ENCODE measurements around the gene PTF1A. TPM values are rescaled to one million over a fixed set of nuclear protein-coding genes. Genes with fewer than 3 reads are reported as not detected.

Gene PTF1A, protein sequence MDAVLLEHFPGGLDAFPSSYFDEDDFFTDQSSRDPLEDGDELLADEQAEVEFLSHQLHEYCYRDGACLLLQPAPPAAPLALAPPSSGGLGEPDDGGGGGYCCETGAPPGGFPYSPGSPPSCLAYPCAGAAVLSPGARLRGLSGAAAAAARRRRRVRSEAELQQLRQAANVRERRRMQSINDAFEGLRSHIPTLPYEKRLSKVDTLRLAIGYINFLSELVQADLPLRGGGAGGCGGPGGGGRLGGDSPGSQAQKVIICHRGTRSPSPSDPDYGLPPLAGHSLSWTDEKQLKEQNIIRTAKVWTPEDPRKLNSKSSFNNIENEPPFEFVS
- polyA plus RNA-seq, result not detected
- long read RNA-seq, donor 1, result 0 reads
- long read RNA-seq, donor 2, result 0 reads
- long read RNA-seq, donor 3, result 0 reads
- long read RNA-seq, donor 4, result 0 reads
- long read RNA-seq, donor 5, result 0 reads
- long read RNA-seq, donor 6, result 0 reads
- long read RNA-seq, donor 7, result 0 reads
- long read RNA-seq, donor 8, result 0 reads
- long read RNA-seq, donor 9, result 0 reads
- long read RNA-seq, donor 10, result 0 reads

DNA sequence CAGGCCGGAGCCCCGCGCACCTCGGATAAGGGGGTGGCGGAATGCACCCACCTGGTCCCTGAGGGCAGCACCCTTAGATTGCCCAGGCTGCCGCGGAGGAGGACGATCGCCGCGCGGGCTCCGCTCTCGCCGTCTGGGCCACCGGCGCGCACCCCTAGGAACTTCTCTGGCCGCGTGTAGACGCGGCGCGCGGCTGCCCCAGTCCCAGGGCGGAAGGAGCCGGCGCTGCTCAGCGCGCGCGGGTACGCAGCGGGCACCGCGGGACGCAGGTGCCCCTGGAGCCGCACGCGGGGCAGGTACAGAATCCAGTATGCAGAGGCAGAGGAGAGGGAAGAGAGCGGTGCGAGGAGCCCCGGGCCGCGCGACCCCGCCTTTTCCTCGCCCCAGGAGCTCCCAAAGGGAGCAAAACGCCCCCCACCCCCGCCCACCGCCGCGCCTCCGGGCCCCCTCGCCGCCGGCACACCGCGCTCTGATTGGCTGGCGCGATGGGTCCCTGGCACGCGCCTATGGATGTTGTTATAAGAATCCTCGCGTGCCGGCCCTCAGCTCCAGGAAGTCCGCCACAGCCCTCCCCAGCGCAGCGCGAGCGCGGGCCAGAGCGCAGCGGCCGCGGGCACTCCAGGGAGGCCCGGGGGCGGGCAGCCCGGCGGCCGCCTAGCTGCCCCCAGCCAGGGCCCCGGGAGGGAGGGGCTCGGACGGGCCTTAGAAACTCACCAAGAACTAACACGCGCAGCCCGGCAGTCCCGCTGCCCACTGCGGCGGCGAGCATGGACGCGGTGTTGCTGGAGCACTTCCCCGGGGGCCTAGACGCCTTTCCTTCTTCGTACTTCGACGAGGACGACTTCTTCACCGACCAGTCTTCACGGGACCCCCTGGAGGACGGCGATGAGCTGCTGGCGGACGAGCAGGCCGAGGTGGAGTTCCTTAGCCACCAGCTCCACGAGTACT lies at the start of gene PTF1A:
Gene PTF1A (plus strand): TSS at position 549 of the 948 bp plus-strand sequence. CDS start 219 bp downstream, at position 768.
- H3K27ac ChIP-seq (ENCODE audit: low read depth in 1 of 3, low read length in 2 of 3), result no peak within 1 kb of the TSS
- 3 to 7% (median 4%) methylated on average over 78 to 107 of the region's 107 CpGs for WGBS, 3 donors
- FAIRE-seq (no peak), DNase-seq (peak in 1 of 2 donors; percentile 27)
- no peaks in the 10 kb centered on the region for H3K4me1 ChIP-seq (ENCODE audit: control insufficient read depth in 3 of 3, insufficient read depth in 2 of 3, low read depth in 1 of 3, low read length in 2 of 3)
- peaks cover 0 to 3% of the 10 kb centered on the region in 2 donors for H3K9me3 ChIP-seq (ENCODE audit: control insufficient read depth in 2 of 2, insufficient read depth in 1 of 2, low read depth in 1 of 2, low read length in 1 of 2)
- H3K36me3 ChIP-seq (ENCODE audit: control insufficient read depth in 3 of 3, insufficient read depth in 2 of 3, low read depth in 1 of 3, low read length in 3 of 3), result no peaks in the 10 kb centered on the region
- H3K27me3 ChIP-seq (ENCODE audit: control insufficient read depth in 3 of 3, insufficient read depth in 3 of 3, low read length in 3 of 3), result peaks cover 37 to 88% (median 44%) of the 10 kb centered on the region in 3 donors
- H3K4me3 ChIP-seq (ENCODE audit: low read depth in 1 of 3, low read length in 3 of 3), result no peak within 1 kb of the TSS

DNA sequence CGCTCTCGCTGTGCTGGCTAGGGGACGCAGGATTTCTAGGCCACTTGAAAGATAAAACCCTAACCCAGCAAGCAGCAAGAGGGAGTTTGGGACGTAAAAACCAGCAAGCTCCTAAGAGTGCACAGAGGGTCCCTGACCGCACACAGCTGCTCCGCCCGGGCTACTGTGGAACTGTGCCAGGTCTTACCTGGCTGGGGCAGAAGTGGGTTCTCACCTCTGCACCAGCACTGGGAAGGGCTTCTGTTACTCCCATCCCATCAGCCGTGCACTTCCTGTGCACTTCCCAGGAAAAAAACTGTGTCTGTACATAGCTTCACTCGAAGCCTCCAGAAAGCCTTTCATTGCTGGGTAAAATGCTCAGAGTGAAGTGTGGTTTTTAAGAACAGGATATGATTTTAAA lies 45.9 kb upstream of the PTF1A start:
- no peaks in the 10 kb centered on the region for H3K36me3 ChIP-seq (ENCODE audit: control insufficient read depth in 3 of 3, insufficient read depth in 2 of 3, low read depth in 1 of 3, low read length in 3 of 3)
- H3K4me1 ChIP-seq (ENCODE audit: control insufficient read depth in 3 of 3, insufficient read depth in 2 of 3, low read depth in 1 of 3, low read length in 2 of 3), result no peaks in the 10 kb centered on the region
- H3K27me3 ChIP-seq (ENCODE audit: control insufficient read depth in 3 of 3, insufficient read depth in 3 of 3, low read length in 3 of 3), result peaks cover 0 to 3% (median 0%) of the 10 kb centered on the region in 3 donors
- no peaks in the 10 kb centered on the region for H3K9me3 ChIP-seq (ENCODE audit: control insufficient read depth in 2 of 2, insufficient read depth in 1 of 2, low read depth in 1 of 2, low read length in 1 of 2)
- 68 to 75% (median 73%) methylated on average over 9 of the region's 9 CpGs for WGBS, 3 donors
- H3K4me3 ChIP-seq (ENCODE audit: low read depth in 1 of 3, low read length in 3 of 3), result no peak overlapping the region
- FAIRE-seq (no peak), DNase-seq (no peak)
- H3K27ac ChIP-seq (ENCODE audit: low read depth in 1 of 3, low read length in 2 of 3), result no peak overlapping the region

DNA sequence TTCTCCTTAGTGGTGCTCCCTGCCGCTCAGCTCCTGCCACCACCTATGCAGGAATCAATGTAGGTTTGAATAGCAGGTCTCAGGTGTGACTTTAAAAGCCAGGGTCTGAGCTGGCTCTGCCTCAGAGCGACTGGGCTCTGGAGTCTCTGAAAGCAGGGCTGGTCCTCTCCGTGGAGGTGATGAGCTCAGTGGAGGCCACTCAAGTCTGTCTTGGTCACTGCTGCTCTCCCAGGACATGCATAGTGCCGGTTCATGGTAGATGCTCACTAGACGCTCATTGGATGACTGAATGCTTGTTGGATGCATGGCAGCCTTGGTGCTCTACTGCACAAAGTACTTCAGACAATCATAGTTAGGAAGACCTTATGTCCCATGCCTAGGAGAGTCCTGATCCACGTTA lies 45.1 kb upstream of the PTF1A start:
- FAIRE-seq (no peak), DNase-seq (no peak)
- no peaks in the 10 kb centered on the region for H3K36me3 ChIP-seq (ENCODE audit: control insufficient read depth in 3 of 3, insufficient read depth in 2 of 3, low read depth in 1 of 3, low read length in 3 of 3)
- H3K4me3 ChIP-seq (ENCODE audit: low read depth in 1 of 3, low read length in 3 of 3), result no peak overlapping the region
- WGBS, 3 donors, result 78 to 85% (median 83%) methylated on average over 6 of the region's 6 CpGs
- no peak overlapping the region for H3K27ac ChIP-seq (ENCODE audit: low read depth in 1 of 3, low read length in 2 of 3)
- no peaks in the 10 kb centered on the region for H3K9me3 ChIP-seq (ENCODE audit: control insufficient read depth in 2 of 2, insufficient read depth in 1 of 2, low read depth in 1 of 2, low read length in 1 of 2)
- no peaks in the 10 kb centered on the region for H3K4me1 ChIP-seq (ENCODE audit: control insufficient read depth in 3 of 3, insufficient read depth in 2 of 3, low read depth in 1 of 3, low read length in 2 of 3)
- peaks cover 0 to 3% (median 0%) of the 10 kb centered on the region in 3 donors for H3K27me3 ChIP-seq (ENCODE audit: control insufficient read depth in 3 of 3, insufficient read depth in 3 of 3, low read length in 3 of 3)

DNA sequence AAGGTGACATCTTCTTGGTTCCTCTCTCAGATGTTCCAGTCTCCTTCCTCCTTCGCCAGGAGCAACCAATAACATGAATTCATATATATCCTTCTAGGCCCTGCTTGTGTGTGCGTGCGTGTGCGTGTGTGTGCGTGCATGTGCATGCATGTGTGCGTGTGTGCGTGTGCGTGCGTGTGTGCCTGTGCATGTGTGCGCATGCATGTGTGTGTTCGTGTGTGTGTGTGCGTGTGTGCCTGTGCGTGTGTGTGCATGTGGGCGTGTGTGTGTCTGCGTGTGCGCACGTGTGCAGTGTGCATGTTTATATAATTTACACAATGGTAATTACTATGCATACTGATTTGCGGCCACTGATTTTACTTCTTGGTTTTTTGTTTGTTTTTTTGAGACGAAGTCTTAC lies 43.9 kb upstream of the PTF1A start:
- H3K4me3 ChIP-seq (ENCODE audit: low read depth in 1 of 3, low read length in 3 of 3), result no peak overlapping the region
- 94% methylated on average over 19 of the region's 19 CpGs for WGBS, 3 donors

DNA sequence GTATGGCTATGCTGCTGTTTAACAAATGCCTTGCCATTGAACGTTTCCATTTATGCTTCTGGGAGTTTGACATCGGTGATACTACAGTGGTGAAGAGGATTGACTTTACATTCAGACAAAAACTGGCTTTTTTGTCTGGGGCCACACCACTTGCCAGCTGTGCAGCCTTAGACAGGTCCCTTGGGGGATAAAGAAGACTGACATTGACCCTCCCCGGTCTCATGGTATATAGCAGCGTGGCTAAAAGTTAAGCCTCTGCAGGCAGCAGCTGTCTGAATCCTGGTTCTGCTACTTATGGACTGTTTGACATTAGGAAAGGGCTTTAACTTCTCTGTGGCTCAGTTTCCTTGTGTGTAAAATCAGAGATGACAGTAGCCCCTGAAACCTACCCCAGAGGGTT lies 42.0 kb upstream of the PTF1A start:
- FAIRE-seq, result no peak
- 83 to 84% (median 84%) methylated on average over 4 of the region's 4 CpGs for WGBS, 3 donors
- Histone ChIP-seq H3K27ac (ENCODE audit: low read depth in 1 of 3, low read length in 2 of 3) (no peak overlapping the region), H3K4me3 (ENCODE audit: low read depth in 1 of 3, low read length in 3 of 3) (no peak overlapping the region), H3K9me3 (ENCODE audit: control insufficient read depth in 2 of 2, insufficient read depth in 1 of 2, low read depth in 1 of 2, low read length in 1 of 2) (no peaks in the 10 kb centered on the region), H3K27me3 (ENCODE audit: control insufficient read depth in 3 of 3, insufficient read depth in 3 of 3, low read length in 3 of 3) (peaks cover 0 to 3% (median under 1%) of the 10 kb centered on the region in 3 donors), H3K36me3 (ENCODE audit: control insufficient read depth in 3 of 3, insufficient read depth in 2 of 3, low read depth in 1 of 3, low read length in 3 of 3) (no peaks in the 10 kb centered on the region), H3K4me1 (ENCODE audit: control insufficient read depth in 3 of 3, insufficient read depth in 2 of 3, low read depth in 1 of 3, low read length in 2 of 3) (no peaks in the 10 kb centered on the region)
- DNase-seq, result no peak

More for the DNA sequence above, 43.9 kb upstream of the PTF1A start:
- FAIRE-seq (no peak), DNase-seq (no peak)
- peaks cover 0 to 3% (median 0%) of the 10 kb centered on the region in 3 donors for H3K27me3 ChIP-seq (ENCODE audit: control insufficient read depth in 3 of 3, insufficient read depth in 3 of 3, low read length in 3 of 3)
- no peaks in the 10 kb centered on the region for H3K4me1 ChIP-seq (ENCODE audit: control insufficient read depth in 3 of 3, insufficient read depth in 2 of 3, low read depth in 1 of 3, low read length in 2 of 3)
- no peaks in the 10 kb centered on the region for H3K9me3 ChIP-seq (ENCODE audit: control insufficient read depth in 2 of 2, insufficient read depth in 1 of 2, low read depth in 1 of 2, low read length in 1 of 2)
- no peak overlapping the region for H3K27ac ChIP-seq (ENCODE audit: low read depth in 1 of 3, low read length in 2 of 3)
- no peaks in the 10 kb centered on the region for H3K36me3 ChIP-seq (ENCODE audit: control insufficient read depth in 3 of 3, insufficient read depth in 2 of 3, low read depth in 1 of 3, low read length in 3 of 3)

DNA sequence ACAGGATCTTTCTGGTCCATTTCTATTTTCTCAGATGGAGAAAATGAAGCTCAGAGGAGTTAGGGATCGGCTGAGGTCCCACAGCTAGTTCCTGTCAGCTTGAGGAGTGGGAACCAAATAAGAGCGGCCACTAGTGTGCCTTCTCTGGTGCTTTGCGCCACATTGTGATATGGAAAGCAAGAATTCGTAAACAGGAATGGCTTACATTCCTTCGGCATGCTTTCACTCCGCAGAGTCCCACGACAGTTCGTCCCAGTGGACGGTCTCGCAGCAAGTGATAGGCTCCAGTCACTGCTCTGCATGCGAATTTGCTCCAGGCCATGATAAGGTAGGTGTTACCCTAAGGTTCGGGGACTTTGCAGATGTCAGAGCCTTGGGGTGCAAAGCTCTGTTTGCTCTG lies 41.5 kb upstream of the PTF1A start:
- H3K9me3 ChIP-seq (ENCODE audit: control insufficient read depth in 2 of 2, insufficient read depth in 1 of 2, low read depth in 1 of 2, low read length in 1 of 2), result no peaks in the 10 kb centered on the region
- H3K27me3 ChIP-seq (ENCODE audit: control insufficient read depth in 3 of 3, insufficient read depth in 3 of 3, low read length in 3 of 3), result peaks cover 0 to 3% (median 2%) of the 10 kb centered on the region in 3 donors
- FAIRE-seq (no peak), DNase-seq (no peak)
- WGBS, 3 donors, result 68 to 81% (median 78%) methylated on average over 12 of the region's 12 CpGs
- no peak overlapping the region for H3K27ac ChIP-seq (ENCODE audit: low read depth in 1 of 3, low read length in 2 of 3)
- no peaks in the 10 kb centered on the region for H3K4me1 ChIP-seq (ENCODE audit: control insufficient read depth in 3 of 3, insufficient read depth in 2 of 3, low read depth in 1 of 3, low read length in 2 of 3)
- no peaks in the 10 kb centered on the region for H3K36me3 ChIP-seq (ENCODE audit: control insufficient read depth in 3 of 3, insufficient read depth in 2 of 3, low read depth in 1 of 3, low read length in 3 of 3)
- H3K4me3 ChIP-seq (ENCODE audit: low read depth in 1 of 3, low read length in 3 of 3), result no peak overlapping the region

DNA sequence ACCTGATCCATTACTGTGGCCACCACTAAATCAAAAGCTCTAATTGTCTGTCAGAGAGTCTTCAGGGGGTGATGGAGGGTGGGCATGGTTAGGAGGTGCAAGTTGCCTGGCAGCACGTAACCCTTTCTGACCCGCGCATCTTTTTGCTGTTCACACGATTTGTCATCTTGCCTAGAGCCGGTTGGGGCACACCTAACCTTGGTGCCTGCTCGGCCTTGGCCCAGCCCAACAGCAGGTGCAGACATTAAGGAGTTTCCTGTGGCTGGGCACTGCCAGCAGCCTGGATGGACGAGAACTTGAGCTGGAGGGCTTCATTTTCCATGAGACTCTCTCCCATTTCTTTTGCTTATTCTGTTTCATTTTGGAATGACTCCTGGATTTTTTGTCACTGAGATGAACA lies 41.0 kb upstream of the PTF1A start:
- DNase-seq, result no peak
- peaks cover 0 to 3% (median 2%) of the 10 kb centered on the region in 3 donors for H3K27me3 ChIP-seq (ENCODE audit: control insufficient read depth in 3 of 3, insufficient read depth in 3 of 3, low read length in 3 of 3)
- FAIRE-seq, result no peak
- H3K4me1 ChIP-seq (ENCODE audit: control insufficient read depth in 3 of 3, insufficient read depth in 2 of 3, low read depth in 1 of 3, low read length in 2 of 3), result no peaks in the 10 kb centered on the region
- no peaks in the 10 kb centered on the region for H3K36me3 ChIP-seq (ENCODE audit: control insufficient read depth in 3 of 3, insufficient read depth in 2 of 3, low read depth in 1 of 3, low read length in 3 of 3)
- no peak overlapping the region for H3K27ac ChIP-seq (ENCODE audit: low read depth in 1 of 3, low read length in 2 of 3)
- no peaks in the 10 kb centered on the region for H3K9me3 ChIP-seq (ENCODE audit: control insufficient read depth in 2 of 2, insufficient read depth in 1 of 2, low read depth in 1 of 2, low read length in 1 of 2)
- no peak overlapping the region for H3K4me3 ChIP-seq (ENCODE audit: low read depth in 1 of 3, low read length in 3 of 3)
- WGBS, 3 donors, result 56 to 82% (median 60%) methylated on average over 7 of the region's 7 CpGs

DNA sequence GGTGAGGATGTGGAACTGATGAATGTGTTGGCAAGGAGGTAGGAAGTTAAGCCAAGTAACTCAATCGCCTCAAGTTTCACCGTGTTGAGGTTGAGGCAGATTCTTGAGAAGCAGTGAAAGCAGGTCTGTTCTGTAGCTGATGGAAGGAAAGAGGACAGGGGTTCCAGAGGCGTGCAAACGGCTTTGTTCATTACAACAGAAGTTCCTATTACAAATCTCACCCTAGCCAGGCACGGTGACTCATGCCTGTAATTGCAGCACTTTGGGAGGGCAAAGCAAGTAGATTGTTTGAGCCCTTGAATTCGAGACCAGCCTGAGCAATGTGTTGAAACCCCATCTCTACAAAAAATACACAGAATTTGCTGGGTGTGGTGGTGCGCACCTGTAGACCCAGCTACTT lies 36.9 kb upstream of the PTF1A start:
- Histone ChIP-seq H3K27me3 (ENCODE audit: control insufficient read depth in 3 of 3, insufficient read depth in 3 of 3, low read length in 3 of 3) (peaks cover 0 to 8% (median 5%) of the 10 kb centered on the region in 3 donors), H3K4me1 (ENCODE audit: control insufficient read depth in 3 of 3, insufficient read depth in 2 of 3, low read depth in 1 of 3, low read length in 2 of 3) (peaks cover 0 to 5% (median 0%) of the 10 kb centered on the region in 3 donors), H3K27ac (ENCODE audit: low read depth in 1 of 3, low read length in 2 of 3) (no peak overlapping the region), H3K9me3 (ENCODE audit: control insufficient read depth in 2 of 2, insufficient read depth in 1 of 2, low read depth in 1 of 2, low read length in 1 of 2) (no peaks in the 10 kb centered on the region), H3K36me3 (ENCODE audit: control insufficient read depth in 3 of 3, insufficient read depth in 2 of 3, low read depth in 1 of 3, low read length in 3 of 3) (no peaks in the 10 kb centered on the region), H3K4me3 (ENCODE audit: low read depth in 1 of 3, low read length in 3 of 3) (no peak overlapping the region)
- WGBS, 3 donors, result 67 to 79% (median 74%) methylated on average over 7 of the region's 7 CpGs
- DNase-seq, result no peak
- no peak for FAIRE-seq
